Hepatocyte (in vitro differentiated cells): ENCODE data around the gene MAP7. TPM values are rescaled to one million over a fixed set of nuclear protein-coding genes. Genes with fewer than 3 reads are reported as not detected.

Experiments used
- DNase-seq: peaks from one replicate; pipeline ENCODE4 v3.0.0-alpha.2; 2016; ENCODE audit warnings: low spot score
- H2AFZ ChIP-seq: fragments of 200-600 bp; sonication (generic); 2 replicates; pipeline ENCODE4 v1.6.0; 2016; ENCODE audit warnings: antibody characterized with exemption, mild to moderate bottlenecking
- H3K27ac ChIP-seq: fragments of 200-600 bp; sonication (generic); 2 replicates; pipeline ENCODE4 v1.5.1; 2016; ENCODE audit warnings: mild to moderate bottlenecking
- H3K27me3 ChIP-seq: fragments of 200-600 bp; sonication (generic); 2 replicates; pipeline ENCODE4 v1.6.1; 2016
- H3K36me3 ChIP-seq: fragments of 200-600 bp; sonication (generic); replicated peaks from 2 replicates; pipeline ENCODE4 v1.5.1; 2016; ENCODE audit warnings: low read depth; ENCODE audit not compliant: insufficient read depth
- H3K4me1 ChIP-seq: fragments of 200-600 bp; sonication (generic); 2 replicates; pipeline ENCODE4 v1.5.1; 2016; ENCODE audit warnings: mild to moderate bottlenecking, moderate library complexity; ENCODE audit not compliant: insufficient read depth
- H3K4me2 ChIP-seq: fragments of 200-600 bp; sonication (generic); 2 replicates; pipeline ENCODE4 v1.6.0; 2016
- H3K4me3 ChIP-seq: fragments of 200-600 bp; sonication (generic); 2 replicates; pipeline ENCODE4 v1.5.1; 2016; ENCODE audit warnings: mild to moderate bottlenecking
- H3K79me2 ChIP-seq: fragments of 200-600 bp; sonication (generic); 2 replicates; pipeline ENCODE4 v1.6.0; 2017; ENCODE audit warnings: mild to moderate bottlenecking
- H3K9me2 ChIP-seq: fragments of 200-600 bp; sonication (generic); replicated peaks from 2 replicates; pipeline ENCODE4 v1.6.0; 2017; ENCODE audit warnings: mild to moderate bottlenecking; ENCODE audit not compliant: insufficient read depth
- H3K9me3 ChIP-seq: fragments of 200-600 bp; sonication (generic); 2 replicates; pipeline ENCODE4 v1.5.1; 2016; ENCODE audit warnings: low read depth, mild to moderate bottlenecking
- H4K20me1 ChIP-seq: fragments of 200-600 bp; sonication (generic); 2 replicates; pipeline ENCODE4 v1.6.0; 2016; ENCODE audit warnings: mild to moderate bottlenecking; ENCODE audit not compliant: insufficient read depth, poor library complexity, severe bottlenecking
- CTCF ChIP-seq: fragments of 200-600 bp; sonication (generic); IDR thresholded peaks from 2 replicates; pipeline ENCODE4 v1.5.1; 2016; ENCODE audit warnings: antibody characterized with exemption, mild to moderate bottlenecking; ENCODE audit not compliant: poor library complexity
- EZH2 ChIP-seq: fragments of 200-600 bp; sonication (generic); IDR thresholded peaks from 2 replicates; pipeline ENCODE4 v1.6.1; 2016; ENCODE audit warnings: antibody characterized with exemption, mild to moderate bottlenecking, borderline replicate concordance
- EZH2phosphoT487 ChIP-seq: fragments of 200-600 bp; sonication (generic); IDR thresholded peaks from one replicate; pipeline ENCODE4 v1.6.1; 2018; ENCODE audit warnings: antibody characterized with exemption, mild to moderate bottlenecking, low read depth, moderate library complexity; ENCODE audit not compliant: unreplicated experiment, severe bottlenecking
- WGBS: methylation state at CpG from one replicate; pipeline ENCODE4 v1.1.6; 2016; ENCODE audit warnings: low lambda C conversion rate; ENCODE audit errors: missing lambda C conversion rate; 5-methylcytosine and 5-hydroxymethylcytosine counted together
- polyA plus RNA-seq: library from polyadenylated mRNA; unstranded; fragments of >200 nt; fragmentation: Nextera tagmentation; extraction: Ambion mirVana; gene quantifications from 2 replicates; pipeline ENCODE4 v1.2.1, GENCODE V29; 2016
- total RNA-seq: library from RNA; depleted of rRNA; stranded (reverse); fragments of >200 nt; gene quantifications from 2 replicates; pipeline ENCODE4 v1.2.3, GENCODE V29; 2014

The MAP7 gene
- total and polyA plus RNA-seq, 2 experiments from 2014 or later: 13.4 to 22.9 TPM

DNA sequence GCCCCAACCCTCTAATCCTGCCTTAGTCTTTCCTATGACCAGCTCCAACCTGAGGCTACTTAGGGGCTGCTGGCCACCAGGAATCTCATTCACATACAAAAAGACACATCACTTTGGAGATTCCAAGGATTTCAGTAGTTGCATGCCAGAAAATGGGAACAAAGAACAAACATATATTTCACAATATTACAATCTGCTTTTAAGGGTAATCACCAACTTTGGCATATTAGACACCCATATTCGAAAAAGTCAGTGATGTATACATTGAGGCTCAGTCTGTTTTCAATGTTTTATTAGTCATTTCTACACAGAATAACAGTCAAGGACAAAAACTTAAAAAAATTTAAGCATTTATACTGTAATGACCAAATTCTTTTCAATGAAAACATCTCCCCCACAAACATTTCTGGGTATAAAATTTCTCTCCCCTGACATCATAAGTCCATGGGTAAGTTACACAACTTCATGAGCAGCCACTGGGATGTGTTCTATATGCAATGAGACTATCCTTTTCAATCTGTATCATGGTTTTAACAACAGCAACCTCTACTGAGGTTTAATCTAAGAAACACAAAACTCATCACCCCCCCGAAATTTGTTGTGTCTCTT is 103.5 kb downstream of the MAP7 start:
- Histone ChIP-seq H2AFZ (no peak overlapping the region), H3K4me2 (no peak overlapping the region), H3K4me1 (peaks cover 15% of the 10 kb centered on the region), H3K79me2 (peaks cover 43% of the 10 kb centered on the region), H3K9me2 (no peaks in the 10 kb centered on the region), H3K27ac (no peak overlapping the region), H4K20me1 (no peaks in the 10 kb centered on the region), H3K9me3 (no peaks in the 10 kb centered on the region), H3K36me3 (no peaks in the 10 kb centered on the region), H3K27me3 (no peaks in the 10 kb centered on the region), H3K4me3 (no peak overlapping the region)
- DNase-seq: no peak
- 88% methylated on average over 2 of the region's 2 CpGs for WGBS
- TF ChIP-seq CTCF: no peak
- no peak for TF ChIP-seq EZH2phosphoT487
- TF ChIP-seq EZH2: no peak

DNA sequence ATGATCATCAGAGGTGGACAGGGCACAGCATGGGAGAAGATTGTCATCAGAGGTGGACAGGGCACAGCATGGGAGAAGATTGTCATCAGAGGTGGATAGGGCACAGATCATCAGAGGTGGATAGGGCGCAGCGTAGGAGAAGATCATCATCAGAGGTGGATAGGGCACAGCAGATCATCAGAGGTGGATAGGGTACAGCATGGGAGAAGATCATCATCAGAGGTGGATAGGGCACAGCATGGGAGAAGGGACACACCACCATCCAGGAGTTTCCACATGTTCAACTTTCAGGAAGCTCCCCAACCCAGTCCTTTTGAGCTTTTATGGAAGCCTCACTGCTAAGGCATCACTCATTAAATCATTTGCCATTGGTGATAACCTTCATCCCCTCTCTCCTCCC is 104.1 kb downstream of the MAP7 start:
- Histone ChIP-seq H3K9me3 (no peaks in the 10 kb centered on the region), H2AFZ (no peak overlapping the region), H3K27me3 (no peaks in the 10 kb centered on the region), H4K20me1 (no peaks in the 10 kb centered on the region), H3K79me2 (peaks cover 47% of the 10 kb centered on the region), H3K4me1 (peaks cover 15% of the 10 kb centered on the region), H3K4me2 (no peak overlapping the region), H3K9me2 (no peaks in the 10 kb centered on the region), H3K4me3 (no peak overlapping the region), H3K36me3 (no peaks in the 10 kb centered on the region), H3K27ac (no peak overlapping the region)
- TF ChIP-seq CTCF: no peak
- DNase-seq: no peak
- 100% methylated on average over 2 of the region's 2 CpGs for whole genome bisulfite sequencing

GRCh38 chr6:136445063-136445462 is 105.2 kb downstream of the MAP7 start:
- Histone ChIP-seq H3K4me1 (peaks cover 19% of the 10 kb centered on the region), H3K36me3 (no peaks in the 10 kb centered on the region), H3K79me2 (peaks cover 44% of the 10 kb centered on the region), H3K9me2 (no peaks in the 10 kb centered on the region), H2AFZ (no peak overlapping the region), H3K9me3 (no peaks in the 10 kb centered on the region), H4K20me1 (no peaks in the 10 kb centered on the region), H3K4me3 (no peak overlapping the region), H3K27ac (peak overlapping the region; percentile 16), H3K27me3 (no peaks in the 10 kb centered on the region), H3K4me2 (peak overlapping the region; percentile 64)
- peak; percentile 43 for DNase-seq
- 27% methylated on average over 3 of the region's 3 CpGs for WGBS
- TF ChIP-seq CTCF (no peak), EZH2phosphoT487 (no peak), EZH2 (no peak)

DNA sequence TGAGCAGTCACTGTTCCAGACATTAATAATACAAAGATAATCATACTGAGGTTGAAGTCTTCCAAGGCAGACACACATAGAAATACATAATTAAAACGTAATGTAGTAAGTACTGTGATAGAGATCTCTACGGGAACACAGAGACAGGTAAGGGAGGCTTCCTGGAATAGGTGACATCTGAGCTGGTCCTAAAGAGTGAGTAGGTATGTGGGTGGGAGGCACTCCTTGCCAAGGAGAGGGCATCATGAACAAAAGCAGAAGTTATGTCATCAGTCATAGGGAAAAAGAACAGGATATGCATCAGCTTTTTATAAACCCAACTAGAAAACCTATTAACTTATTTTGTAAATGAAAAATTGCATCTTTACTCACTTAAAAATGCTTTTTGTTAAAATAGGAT is 110.0 kb downstream of the MAP7 start:
- no peaks in the 10 kb centered on the region for H3K9me2 ChIP-seq
- no peaks in the 10 kb centered on the region for H3K36me3 ChIP-seq
- H3K27ac ChIP-seq: peak overlapping the region; percentile 73
- no peaks in the 10 kb centered on the region for H3K27me3 ChIP-seq
- H3K4me3 ChIP-seq: no peak overlapping the region
- WGBS: 61% methylated on average over 2 of the region's 2 CpGs
- H3K4me1 ChIP-seq: peaks cover 33% of the 10 kb centered on the region
- no peak overlapping the region for H2AFZ ChIP-seq
- H3K79me2 ChIP-seq: peaks cover 57% of the 10 kb centered on the region
- no peaks in the 10 kb centered on the region for H4K20me1 ChIP-seq
- H3K4me2 ChIP-seq: peak overlapping the region; percentile 52
- no peak for TF ChIP-seq EZH2
- no peak for DNase-seq
- H3K9me3 ChIP-seq: no peaks in the 10 kb centered on the region
